Adrenal gland (tissue), 12 donors: ENCODE measurements around the gene CCT8. TPM values are rescaled to one million over a fixed set of nuclear protein-coding genes. Genes with fewer than 3 reads are reported as not detected.

Experiments
- DNase-seq, 7 donors: peaks; one replicate each; pipeline ENCODE4 v3.0.0-alpha.2; 2019 to 2020
- H3K27ac ChIP-seq, 5 donors: fragments of 200-600 bp; sonication (generic) in 4 of 5; 1 replicate in 3 of 5; 2 replicates in 2 of 5; pipeline versions ENCODE4 v1.5.1 to v1.8.0; 2016 to 2020; ENCODE audit warnings: mild to moderate bottlenecking in 1 of 5
- H3K27me3 ChIP-seq: fragments of 200-600 bp; 2 replicates; pipeline ENCODE4 v1.8.0; 2021
- H3K36me3 ChIP-seq, 2 donors: fragments of 200-600 bp; replicated peaks in 1 of 2; 1 replicate in 1 of 2; 2 replicates in 1 of 2; pipeline versions ENCODE4 v1.5.1 to v1.8.0; 2018 to 2022
- H3K4me1 ChIP-seq, 2 donors: fragments of 200-600 bp; replicated peaks in 1 of 2; 1 replicate in 1 of 2; 2 replicates in 1 of 2; pipeline versions ENCODE4 v1.5.1 to v1.8.0; 2018 to 2021
- H3K4me3 ChIP-seq, 4 donors: fragments of 200-600 bp; sonication (generic) in 3 of 4; one replicate each; pipeline ENCODE4 v1.5.1; 2016 to 2018
- H3K9me3 ChIP-seq, 3 donors: fragments of 200-600 bp; sonication (generic) in 1 of 3; replicated peaks in 1 of 3; 1 replicate in 2 of 3; 2 replicates in 1 of 3; pipeline versions ENCODE4 v1.5.1 to v1.8.0; 2016 to 2021
- CTCF ChIP-seq, 6 experiments: fragments of 450-650 bp in 4 of 6; fragments of 200-600 bp in 2 of 6; sonication (generic) in 1 of 6; IDR thresholded peaks; 1 replicate in 5 of 6; 2 replicates in 1 of 6; pipeline versions ENCODE4 v1.5.1 to v1.8.0; 2016 to 2021; ENCODE audit warnings: antibody characterized with exemption in 6 of 6, mild to moderate bottlenecking in 2 of 6, moderate library complexity in 1 of 6
- POLR2A ChIP-seq, 2 donors: fragments of 450-650 bp; IDR thresholded peaks; one replicate each; pipeline ENCODE4 v1.6.1; 2017; ENCODE audit warnings: antibody characterized with exemption in 2 of 2, mild to moderate bottlenecking in 2 of 2, moderate library complexity in 1 of 2
- WGBS, 4 donors: extraction: QIAGEN DNeasy Blood & Tissue Kit in 2 of 4; methylation state at CpG; one replicate each; pipeline versions ENCODE4 v1.1.5 to v1.1.7; 2013 to 2017; 5-methylcytosine and 5-hydroxymethylcytosine counted together
- intact Hi-C, 2 donors: fragments of 100-400 bp; cut with DNase I; formaldehyde crosslinking; loops; one replicate each; pipeline versions ENCODE4 v1.14.1 to v1.15.0; 2022 to 2023
- polyA plus RNA-seq, 3 donors: library from polyadenylated mRNA; stranded (reverse); fragments of 200-250 nt in 2 of 3; fragments of 350-450 nt in 1 of 3; fragmentation: Illumina TruSeq in 1 of 3; extraction: RNeasy Lipid Tissue Mini Kit (QIAGEN cat#74804) in 1 of 3; gene quantifications; one replicate each; pipeline ENCODE4 v1.2.3, GENCODE V29; 2013 to 2014
- total RNA-seq, 9 donors: library from RNA; depleted of rRNA in 4 of 9; stranded (reverse); fragments of >200 nt in 4 of 9; fragments of 120-200 nt in 1 of 9; fragmentation: NEBNext Ultra II Directional in 1 of 9; extraction: Animal tissue kit (Norgen Biotek cat#: 25700) in 1 of 9; gene quantifications; one replicate each; pipeline versions ENCODE4 v1.1.0 to v1.2.4, GENCODE V29; 2013 to 2023
- donor health status: healthy with polysubstance abuse.
- donor health status: Bipolar disorder and iron deficiency.
- donor health status: DM: yes; HTN: yes; CAD: no.
- donor health status: DM: no; HTN: no; CAD: no.
- donor health status: DM: no; HTN: no; CAD: no.
- donor health status: DM: yes; HTN: yes; CAD: no.

CCT8 gene
- total and polyA plus RNA-seq, 12 donors, result 108 to 382 (median 165) TPM

DNA sequence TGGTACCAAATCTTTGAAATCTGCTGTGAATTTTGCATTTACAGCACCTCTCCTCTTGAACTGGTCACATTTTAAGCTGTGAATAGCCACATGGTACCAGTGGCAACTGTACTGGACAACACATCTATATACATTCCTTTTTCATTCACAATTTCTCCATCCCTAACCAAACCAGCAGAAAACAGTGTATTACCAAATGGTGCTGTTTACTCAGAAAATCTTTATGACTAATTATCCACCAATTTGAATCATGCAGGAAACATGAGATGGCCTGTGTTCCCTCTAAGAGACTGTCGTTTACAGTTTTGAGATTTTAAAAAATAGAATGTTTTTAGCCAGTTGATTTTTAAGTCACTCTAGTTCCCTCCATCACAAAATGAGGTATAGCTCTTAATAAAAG, 17.6 kb upstream of the CCT8 start:
- intact Hi-C loops, result loop anchor here in 1 of 2 donors (10.0 kb wide), 1 partner anchor 64 kb away; no protein-coding TSS in a partner anchor
- 23 to 56% (median 27%) methylated on average over 1 of the region's 1 CpG for WGBS, 4 donors

DNA sequence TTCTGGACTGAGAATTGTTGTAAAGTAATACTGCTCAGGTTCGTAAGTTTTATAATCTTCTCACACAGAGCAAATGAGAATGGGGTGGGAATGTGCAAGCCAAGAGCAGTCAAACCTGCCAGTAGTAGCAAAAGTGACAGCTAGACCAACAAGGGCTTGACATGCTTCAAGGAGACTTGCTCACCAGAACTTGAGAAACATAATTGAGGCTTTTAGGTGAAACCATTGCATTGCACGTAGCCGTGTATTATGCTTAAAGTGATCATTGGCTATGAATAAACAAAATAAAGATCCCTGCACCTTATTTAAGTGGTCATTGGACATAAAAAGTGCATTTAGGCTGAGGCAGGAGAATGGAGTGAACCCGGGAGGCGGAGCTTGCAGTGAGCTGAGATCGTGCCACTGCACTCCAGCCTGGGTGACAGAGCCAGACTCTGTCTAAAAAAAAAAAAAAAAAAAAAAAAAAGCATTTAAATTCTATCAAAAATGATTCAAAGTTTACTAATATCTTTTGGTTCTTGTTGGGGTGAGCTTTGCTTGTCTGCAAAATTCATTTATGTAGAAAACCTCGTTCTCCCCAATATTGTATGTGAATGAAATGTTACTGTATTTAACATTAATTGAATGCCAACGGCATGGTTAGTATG, 11.8 kb upstream of the CCT8 start:
- TF ChIP-seq POLR2A (IDR thresholded peaks at IDR 0.05) (no peak), CTCF (IDR thresholded peaks at IDR 0.05) (no peak)
- Histone ChIP-seq H3K4me3 (no peak overlapping the region), H3K9me3 (no peaks in the 10 kb centered on the region), H3K27me3 (no peaks in the 10 kb centered on the region), H3K27ac (no peak overlapping the region), H3K36me3 (no peaks in the 10 kb centered on the region), H3K4me1 (peaks cover 0 to 7% of the 10 kb centered on the region in 2 donors)
- DNase-seq, result no peak
- intact Hi-C loops, result loop anchor here (5.0 to 10.0 kb wide), 2 partner anchors 287 to 290 kb away; no protein-coding TSS in a partner anchor
- 86 to 92% (median 88%) methylated on average over 8 of the region's 8 CpGs for WGBS, 4 donors

More for the DNA sequence above, 17.6 kb upstream of the CCT8 start:
- H3K36me3 ChIP-seq, result no peaks in the 10 kb centered on the region
- H3K27ac ChIP-seq, result peak overlapping the region in 3 of 5 donors; percentile 29 to 83 (median 82)
- no peaks in the 10 kb centered on the region for H3K9me3 ChIP-seq
- no peak overlapping the region for H3K4me3 ChIP-seq
- no peak for TF ChIP-seq CTCF (IDR thresholded peaks at IDR 0.05)
- TF ChIP-seq POLR2A (IDR thresholded peaks at IDR 0.05), result no peak
- H3K4me1 ChIP-seq, result peaks cover 13 to 29% of the 10 kb centered on the region in 2 donors
- H3K27me3 ChIP-seq, result no peaks in the 10 kb centered on the region
- DNase-seq, result no peak

- no peaks in the 10 kb centered on the region for H3K36me3 ChIP-seq
- H3K27ac ChIP-seq, result no peak overlapping the region
- no peak overlapping the region for H3K4me3 ChIP-seq
- no peak for TF ChIP-seq POLR2A (IDR thresholded peaks at IDR 0.05)
- TF ChIP-seq CTCF (IDR thresholded peaks at IDR 0.05), result no peak
- no peak for DNase-seq
- H3K9me3 ChIP-seq, result no peaks in the 10 kb centered on the region
- peaks cover 3 to 15% of the 10 kb centered on the region in 2 donors for H3K4me1 ChIP-seq
- H3K27me3 ChIP-seq, result no peaks in the 10 kb centered on the region
- 44 to 62% (median 59%) methylated on average over 2 of the region's 2 CpGs for WGBS, 4 donors
- intact Hi-C loops, result loop anchor here in 1 of 2 donors (10.0 kb wide), 1 partner anchor 290 kb away; no protein-coding TSS in a partner anchor
Observed at GRCh38 chr21:29084372-29084771, 10.9 kb upstream of the CCT8 start.

- WGBS, 4 donors, result 68 to 74% (median 70%) methylated on average over 3 of the region's 3 CpGs
- Histone ChIP-seq H3K36me3 (no peaks in the 10 kb centered on the region), H3K9me3 (no peaks in the 10 kb centered on the region), H3K4me3 (no peak overlapping the region), H3K4me1 (peaks cover 11 to 26% of the 10 kb centered on the region in 2 donors), H3K27ac (no peak overlapping the region), H3K27me3 (no peaks in the 10 kb centered on the region)
- intact Hi-C loops, result loop anchor here in 1 of 2 donors (10.0 kb wide), 1 partner anchor 291 kb away; no protein-coding TSS in a partner anchor
- no peak for DNase-seq
- TF ChIP-seq CTCF (IDR thresholded peaks at IDR 0.05), result no peak
- no peak for TF ChIP-seq POLR2A (IDR thresholded peaks at IDR 0.05)
Observed at GRCh38 chr21:29083306-29083705, 9.9 kb upstream of the CCT8 start.
